ENCODE measurements around the gene ACTR6. TPM values are rescaled to one million over a fixed set of nuclear protein-coding genes. Genes with fewer than 3 reads are reported as not detected.

Gene ACTR6
- total and polyA plus RNA-seq, 9 of the 15 experiments (the other 6 are each of a cell fraction or from before 2014, with no cell fraction given) = 26.1 to 109 (median 70.9) TPM

- ChIA-PET POLR2A (no interaction called here), CTCF (ENCODE audit: low intra/inter-chr PET ratio) (no interaction called here)
- Histone ChIP-seq H4K20me1 (replicated peaks; ENCODE audit: control insufficient read depth, insufficient read depth, low read length) (no peaks in the 10 kb centered on the region), H3K9me3 (replicated peaks; ENCODE audit: control insufficient read depth, insufficient read depth, low read depth, low read length) (no peaks in the 10 kb centered on the region), H3K4me3 (no peak overlapping the region), H3K27ac (ENCODE audit: extremely low read depth, low read depth, low read length) (no peak overlapping the region), H3K4me1 (replicated peaks in 1 of 2; ENCODE audit: control insufficient read depth in 2 of 2, insufficient read depth in 2 of 2, low read length in 2 of 2) (peaks cover 0 to 6% of the 10 kb centered on the region in 2 experiments; a peak in 1 of 5 replicates), H3K4me2 (ENCODE audit: insufficient read depth, low read length) (no peak overlapping the region), H3K9me1 (ENCODE audit: control insufficient read depth, insufficient read depth, low read length) (no peaks in the 10 kb centered on the region), H3K79me2 (ENCODE audit: control insufficient read depth, insufficient read depth, low read length) (peaks cover 15% of the 10 kb centered on the region), H2AFZ (ENCODE audit: low read depth, low read length) (no peak overlapping the region), H3K36me3 (ENCODE audit: control insufficient read depth, insufficient read depth, low read length) (no peaks in the 10 kb centered on the region), H3K27me3 (ENCODE audit: control insufficient read depth in 2 of 2, insufficient read depth in 2 of 2, low read length in 2 of 2) (no peaks in the 10 kb centered on the region), H3K9ac (ENCODE audit: insufficient read depth in 1 of 2, low read depth in 2 of 2, low read length in 2 of 2) (no peak overlapping the region)
- FAIRE-seq (no peak), ATAC-seq (no peak), DNase-seq (ENCODE audit: extremely low read depth in 1 of 4, low spot score in 3 of 4) (no peak)
- BruUV-seq (replicated peaks) = no TSS peak
- TF ChIP-seq ZNF79 (CRISPR knock-in tag; IDR thresholded peaks at IDR 0.05; ENCODE audit: low read depth) (no peak), CEBPB (tag; IDR thresholded peaks at IDR 0.05) (peak; percentile 43), ZSCAN32 (CRISPR knock-in tag; IDR thresholded peaks at IDR 0.05) (peak; percentile 59; the same call in 1 of the 2 replicates), CEBPG (CRISPR knock-in tag; IDR thresholded peaks at IDR 0.05) (no peak), CEBPG (tag; conservative IDR thresholded peaks at IDR 0.05 in 1 of 2, IDR thresholded peaks at IDR 0.05 in 1 of 2) (peak; percentile 61 to 64), ATF4 (CRISPR knock-in tag; IDR thresholded peaks at IDR 0.05) (0 out of 2 replicates have a peak, but pooled peaks have one; percentile 41), ATF3 (IDR thresholded peaks at IDR 0.05) (peak; percentile 66), ATF3 (CRISPR knock-in tag; conservative IDR thresholded peaks at IDR 0.05) (no peak), SP2 (IDR thresholded peaks at IDR 0.05; ENCODE audit: extremely low read depth, low read depth, low read length, poor library complexity, severe bottlenecking) (no peak)
- intact Hi-C loops (cut with micrococcal nuclease) (no loop called here), in situ Hi-C loops (cut with MboI) (no loop called here)
- WGBS (ENCODE audit: insufficient coverage, low coverage, missing lambda C conversion rate) = 65% methylated on average over 5 of the region's 5 CpGs
These were observed 62.5 kb downstream of the ACTR6 start for GRCh38 chr12:100263131-100263530.

Data from K562 (cell line).